ENCODE results near the gene PRPF8.
"Not testable (repeated sequence)": the region's sequence is repeated elsewhere in the genome, so short reads cannot be mapped to it uniquely, and the experiment has no call there.

The PRPF8 gene

GRCh38 chr17:1684378-1685189 lies at the start of gene PRPF8:
TSS of gene PRPF8 (minus strand) at chr17:1684867. CDS start at chr17:1684571, 296 bp downstream.
- DNase-seq (ENCODE audit: low read depth): peak; percentile 85

- no peak for DNase-seq (ENCODE audit: low read depth)
Measured at GRCh38 chr17:1733759-1734158, 49.1 kb upstream of the PRPF8 start.

- no peak for DNase-seq (ENCODE audit: low read depth)
Measured at GRCh38 chr17:1732833-1733321, 48.2 kb upstream of the PRPF8 start.

GRCh38 chr17:1732241-1732832 lies 47.7 kb upstream of the PRPF8 start:
- DNase-seq (ENCODE audit: low read depth): no peak

- DNase-seq (ENCODE audit: low read depth): no peak
Measured at GRCh38 chr17:1731194-1731506, 46.5 kb upstream of the PRPF8 start.

GRCh38 chr17:1730326-1731193 lies 45.9 kb upstream of the PRPF8 start:
- no peak for DNase-seq (ENCODE audit: low read depth)

GRCh38 chr17:1729966-1730325 lies 45.3 kb upstream of the PRPF8 start:
- DNase-seq (ENCODE audit: low read depth): no peak

GRCh38 chr17:1727876-1728630 lies 43.4 kb upstream of the PRPF8 start:
- DNase-seq (ENCODE audit: low read depth): no peak

- no peak for DNase-seq (ENCODE audit: low read depth)
Measured at GRCh38 chr17:1727258-1727789, 42.7 kb upstream of the PRPF8 start.

GRCh38 chr17:1726626-1727257 lies 42.1 kb upstream of the PRPF8 start:
- no peak for DNase-seq (ENCODE audit: low read depth)

- no peak for DNase-seq (ENCODE audit: low read depth)
Measured at GRCh38 chr17:1725642-1726511, 41.2 kb upstream of the PRPF8 start.

- no peak for DNase-seq (ENCODE audit: low read depth)
Measured at GRCh38 chr17:1724869-1725641, 40.4 kb upstream of the PRPF8 start.

GRCh38 chr17:1724351-1724868 lies 39.7 kb upstream of the PRPF8 start, which contains the start of gene WDR81:
TSS of gene WDR81 (plus strand) at chr17:1724704. CDS start at chr17:1724960, 256 bp downstream.
- DNase-seq (ENCODE audit: low read depth): no peak

- not testable (repeated sequence) for DNase-seq (ENCODE audit: low read depth)
Measured at GRCh38 chr17:1722022-1722421, 37.4 kb upstream of the PRPF8 start.

GRCh38 chr17:1720856-1721386 lies 36.3 kb upstream of the PRPF8 start:
- no peak for DNase-seq (ENCODE audit: low read depth)

GRCh38 chr17:1718362-1719165 lies 33.9 kb upstream of the PRPF8 start:
- DNase-seq (ENCODE audit: low read depth): no peak

GRCh38 chr17:1716912-1717695 lies 32.4 kb upstream of the PRPF8 start:
- DNase-seq (ENCODE audit: low read depth): peak; percentile 97
